HG02852 (cell line): ENCODE data around the gene REXO1.

ENCODE experiments used
- ATAC-seq: cut with Tn5 transposase; IDR thresholded peaks from one replicate; pipeline ENCODE4 v1.9.1; 2021; ENCODE audit warnings: mild to moderate bottlenecking, moderate library complexity; ENCODE audit not compliant: unreplicated experiment

The REXO1 gene

DNA sequence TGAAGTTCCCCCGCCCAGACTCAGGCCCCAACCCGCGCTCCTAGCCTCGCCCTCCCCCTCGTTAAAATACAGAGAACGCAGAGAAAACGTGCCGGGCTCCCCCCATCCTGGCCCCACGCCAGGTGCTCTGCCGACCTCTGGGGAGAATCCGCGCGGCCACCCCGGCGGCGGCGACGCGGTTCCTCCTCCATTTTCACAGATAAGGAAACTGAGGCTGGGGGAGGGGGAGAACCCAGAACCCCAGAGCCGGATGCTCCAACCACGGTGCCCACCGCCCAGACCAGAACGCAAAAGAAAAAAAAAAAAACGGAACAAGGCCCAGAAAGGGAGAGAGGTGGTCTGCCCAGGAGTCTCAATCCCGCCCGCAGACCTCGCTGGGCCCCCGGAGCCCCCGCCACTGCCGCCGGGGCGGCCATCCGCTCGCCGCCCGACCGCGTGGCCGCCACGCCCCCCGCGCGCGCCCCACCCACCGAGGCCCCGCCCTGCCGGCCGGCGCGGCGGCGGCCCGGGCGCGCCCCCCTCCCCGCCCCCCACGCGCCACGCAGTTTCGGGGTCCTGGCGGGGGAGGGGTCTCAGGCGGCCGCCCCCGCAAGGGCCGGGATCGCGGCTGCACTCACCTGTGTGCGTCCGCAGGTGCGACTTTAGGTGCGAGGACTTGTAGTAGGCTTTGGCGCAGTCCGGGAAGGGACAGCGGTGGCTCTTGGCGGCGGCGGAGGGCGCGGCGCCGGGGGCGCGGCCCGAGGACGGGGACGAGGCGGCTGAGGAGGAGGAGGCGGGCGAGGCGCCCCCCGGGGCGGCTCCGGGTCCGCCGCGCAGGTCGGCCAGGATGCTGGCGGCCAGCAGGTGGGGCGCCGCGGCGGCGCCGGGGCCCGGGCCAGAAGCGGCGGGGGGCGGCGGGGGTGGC is 14.4 kb upstream of the REXO1 start:
- ATAC-seq, result peak; percentile 2

DNA sequence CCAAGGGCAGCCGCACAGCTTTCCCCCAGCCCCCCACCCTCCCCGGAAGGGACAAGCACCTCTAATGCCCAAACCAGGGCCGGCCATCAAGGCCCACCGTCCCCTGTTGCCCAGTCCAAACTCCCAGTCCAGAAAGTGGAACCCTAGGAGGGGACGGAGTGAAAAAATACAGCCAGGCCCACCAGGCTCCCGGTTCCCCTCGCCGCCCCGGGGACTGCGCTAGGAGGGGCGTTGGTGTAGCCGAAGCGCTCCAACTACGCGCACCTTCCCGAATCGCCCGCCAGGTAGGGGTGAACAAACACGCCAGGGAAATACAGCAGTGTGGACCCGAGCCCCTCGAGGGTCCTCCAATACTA is 13.8 kb upstream of the REXO1 start:
- no peak for ATAC-seq

DNA sequence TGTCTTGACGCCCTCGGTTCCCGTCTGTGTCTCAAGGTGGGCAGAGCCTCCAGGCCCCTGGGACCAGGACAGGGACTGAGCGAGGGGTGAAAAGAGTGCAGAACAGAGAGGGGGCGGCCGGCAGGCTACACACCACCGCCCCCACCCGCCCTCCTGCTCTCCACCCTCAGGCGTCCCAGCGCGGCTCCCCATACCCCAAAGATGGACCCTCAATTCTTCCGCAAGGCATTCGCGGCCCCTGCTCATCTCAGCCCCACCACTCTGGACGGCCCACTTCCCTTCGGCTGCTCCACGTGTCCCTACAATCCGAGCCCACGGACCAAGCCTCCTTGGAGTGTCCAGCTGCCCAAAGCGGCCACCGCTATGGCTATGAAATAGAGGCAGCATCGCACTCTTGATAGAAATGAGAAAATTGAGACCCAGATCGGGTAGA is 13.3 kb upstream of the REXO1 start:
- ATAC-seq, result no peak

DNA sequence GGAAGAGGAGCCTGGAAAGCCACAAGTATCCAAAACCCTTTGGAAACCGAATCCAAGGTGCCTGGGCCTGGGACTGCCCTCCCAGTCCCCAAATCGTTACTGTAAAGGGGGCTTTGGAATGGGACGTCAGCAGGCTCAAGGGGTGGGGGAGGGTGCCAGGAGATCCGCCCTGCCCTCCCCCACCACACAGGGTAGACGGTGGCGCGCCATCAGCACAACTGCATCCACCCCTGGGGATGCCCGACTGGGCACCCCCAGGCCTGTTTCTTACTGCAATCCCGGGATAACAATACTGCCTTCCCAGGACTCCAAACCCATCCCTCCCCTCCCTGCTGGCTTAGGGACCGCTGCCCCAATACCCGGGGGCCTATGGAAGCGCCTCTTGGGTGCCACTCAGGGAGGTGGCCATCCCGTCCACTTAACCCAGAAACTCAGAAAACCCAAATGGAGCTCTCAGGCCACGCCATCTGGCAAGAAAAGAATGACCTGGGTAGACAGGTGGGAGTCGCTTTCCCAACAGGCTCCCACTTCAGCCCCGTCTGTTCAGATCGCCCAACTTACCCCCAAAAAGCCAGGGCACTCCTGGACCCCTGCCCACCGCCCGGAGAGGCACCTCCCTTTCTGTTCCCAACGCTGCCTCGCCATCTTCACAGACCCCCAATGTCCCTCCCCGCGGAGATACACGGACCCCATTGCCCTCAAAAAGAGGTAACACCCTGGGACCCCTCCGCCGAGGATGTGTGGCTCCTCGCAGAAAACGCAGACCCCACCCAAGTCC is 12.7 kb upstream of the REXO1 start:
- ATAC-seq, result no peak

DNA sequence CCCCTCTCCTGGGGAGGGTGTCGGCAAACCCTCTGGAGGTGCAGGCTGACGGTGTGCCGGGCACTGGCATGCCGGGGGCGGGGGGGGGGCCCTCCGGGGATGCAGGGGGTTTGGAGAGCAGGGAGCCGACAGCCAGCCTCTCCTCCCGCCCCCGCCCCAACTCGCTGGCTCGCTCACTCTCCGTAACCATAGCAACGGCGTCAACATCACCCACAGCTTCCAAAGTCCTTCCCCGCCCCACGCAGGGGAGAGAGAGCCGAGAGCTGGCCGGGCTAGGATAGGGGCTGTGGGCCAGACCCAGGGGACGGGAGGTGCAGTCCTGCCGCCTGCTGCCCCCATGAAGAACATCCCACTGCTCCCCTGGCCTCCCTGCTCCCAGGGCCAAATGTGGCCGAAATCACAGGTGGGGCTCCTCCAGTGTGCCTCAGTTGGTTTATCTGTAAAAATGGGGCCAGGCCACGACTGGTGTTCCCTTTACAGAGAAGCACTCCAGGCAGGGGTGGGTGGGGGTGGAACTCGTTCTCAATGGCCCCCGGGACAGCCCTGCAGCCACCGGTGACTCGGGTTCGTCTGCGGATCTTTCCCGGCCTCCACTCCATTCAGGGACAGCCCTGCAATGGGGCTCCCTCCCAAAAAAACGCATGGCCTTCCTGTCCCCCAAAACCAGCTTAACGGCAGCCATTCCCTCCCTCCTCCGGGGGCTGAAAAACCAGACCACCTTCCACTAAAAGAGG is 11.9 kb upstream of the REXO1 start:
- no peak for ATAC-seq

DNA sequence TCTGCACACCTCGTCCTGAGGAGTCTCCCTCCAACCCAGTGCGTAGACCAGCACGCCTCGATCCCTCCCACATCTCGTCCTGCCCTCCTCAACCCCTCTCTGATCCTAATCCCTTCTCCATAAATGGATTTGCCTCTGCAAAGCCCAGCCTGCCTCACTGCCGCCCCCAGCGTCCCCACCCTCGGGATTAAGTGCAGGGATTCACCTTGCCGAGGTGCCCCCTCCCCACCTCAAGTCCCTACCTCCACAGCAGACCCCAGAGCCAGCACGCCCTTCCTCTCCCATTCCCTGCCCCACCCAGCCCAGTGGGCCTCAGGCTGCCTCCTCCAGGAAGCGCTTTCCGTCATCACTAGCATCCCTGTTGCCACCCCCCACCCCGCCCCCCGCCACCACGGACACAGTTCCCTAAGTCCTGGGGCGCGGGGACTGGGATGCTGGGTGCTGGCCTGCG is 11.1 kb upstream of the REXO1 start:
- ATAC-seq, result no peak

DNA sequence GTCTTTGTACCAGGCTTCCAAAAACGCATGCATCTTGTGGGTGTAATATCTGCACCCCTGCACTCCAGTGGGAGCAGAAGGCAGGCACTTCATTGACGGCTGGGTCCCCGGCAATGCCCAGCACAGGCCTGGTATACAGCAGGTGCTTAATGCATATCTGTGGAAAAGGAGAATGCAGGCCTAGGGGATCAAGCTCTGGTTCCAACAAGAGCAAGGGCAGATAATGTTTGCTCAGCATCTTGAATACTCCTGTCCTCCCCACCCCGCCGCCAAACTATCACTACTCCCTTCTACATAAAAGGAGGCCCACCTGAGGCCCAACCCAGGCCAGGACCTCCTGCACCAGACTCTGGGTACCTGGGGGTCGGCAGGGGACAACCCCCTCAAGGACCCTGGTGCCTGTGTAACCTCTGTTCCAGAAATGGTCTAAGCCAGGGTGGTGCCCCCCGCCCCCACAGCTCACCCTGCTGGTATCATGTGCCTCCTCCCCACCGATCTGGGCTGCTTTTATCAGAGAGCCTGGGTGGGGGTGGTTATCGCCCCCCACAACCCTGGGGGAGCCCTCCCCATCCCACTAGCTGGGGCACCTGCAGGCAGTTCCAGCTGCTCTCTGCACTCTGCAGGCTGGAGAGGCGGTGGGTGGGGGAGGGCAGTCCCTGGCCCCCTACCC is 10.3 kb upstream of the REXO1 start:
- no peak for ATAC-seq

DNA sequence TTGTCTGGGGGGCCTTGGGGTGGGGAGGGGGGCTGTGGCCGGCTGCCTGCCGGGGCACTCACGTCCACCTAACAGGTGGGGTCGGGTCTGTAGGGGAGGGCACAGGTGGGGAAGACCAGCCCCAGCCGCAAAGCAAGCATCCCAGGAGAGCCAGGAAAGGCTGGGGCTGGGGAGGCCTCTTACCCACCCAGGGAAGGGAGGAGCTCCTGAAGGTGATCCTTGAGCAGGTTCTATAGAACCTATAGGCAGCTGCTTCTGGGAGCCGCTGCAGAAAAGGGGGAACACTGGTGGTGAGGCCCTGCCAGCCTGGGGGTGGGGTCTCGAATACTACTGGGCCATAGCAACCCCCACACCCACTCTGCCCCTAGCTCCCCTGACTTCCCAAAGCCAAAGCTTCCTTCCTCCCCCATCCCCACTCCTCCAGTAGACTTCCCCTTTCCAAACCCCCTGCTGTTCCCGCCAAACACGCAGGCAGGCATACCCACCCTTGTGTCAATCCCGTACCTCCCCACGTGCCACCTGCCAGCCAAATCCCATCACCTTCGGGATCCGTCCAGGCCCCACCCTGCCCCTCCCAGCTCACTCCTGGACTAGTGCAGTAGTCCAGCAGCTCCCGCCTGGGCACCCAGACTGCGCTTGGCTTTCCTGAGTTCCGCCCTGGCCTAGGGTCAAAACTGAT is 9.5 kb upstream of the REXO1 start:
- no peak for ATAC-seq

DNA sequence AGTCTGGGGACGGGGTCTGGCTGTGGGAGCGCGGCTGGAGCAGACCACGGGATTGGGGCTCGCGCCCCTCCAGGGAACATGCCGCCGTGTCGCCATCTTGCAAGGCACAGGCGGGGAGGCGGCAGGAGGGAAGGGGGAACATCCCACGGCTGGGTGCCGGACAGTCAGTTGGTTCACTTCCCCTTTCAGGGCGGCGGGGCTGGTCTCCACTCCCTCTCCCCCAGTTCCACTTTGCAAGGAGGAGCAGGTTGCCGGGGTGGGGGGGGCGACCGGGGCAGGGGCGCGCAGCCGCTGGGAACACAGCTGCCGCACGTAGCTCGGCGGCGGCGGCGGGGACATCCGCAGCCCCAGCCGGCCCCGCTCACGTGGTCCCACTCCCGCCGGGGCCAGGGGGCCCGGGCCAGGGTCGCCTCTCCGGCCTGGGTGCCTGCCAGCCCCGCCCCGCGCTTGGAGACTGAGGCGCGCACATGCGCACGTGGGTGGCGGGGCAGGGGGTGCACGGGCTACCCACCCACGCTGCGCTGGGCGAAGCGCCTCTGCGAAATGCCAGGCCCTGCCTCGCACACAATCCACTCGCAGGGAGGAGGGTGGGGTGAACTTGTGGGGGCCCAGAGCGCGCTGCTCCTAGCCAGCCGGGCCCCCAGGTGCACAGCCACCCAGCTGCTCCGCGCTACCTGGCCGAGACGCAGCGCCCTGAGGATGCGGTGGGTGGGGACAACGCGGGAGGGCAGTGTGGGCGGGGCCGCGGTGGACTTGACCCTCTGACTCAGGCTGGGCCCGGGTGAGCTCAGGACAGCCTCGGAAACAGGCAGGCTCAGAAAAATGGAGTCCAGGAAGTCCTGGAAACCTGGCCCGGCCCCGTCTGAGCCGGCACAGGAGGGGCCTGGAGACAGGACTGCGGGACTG is 8.7 kb upstream of the REXO1 start:
- ATAC-seq, result no peak

DNA sequence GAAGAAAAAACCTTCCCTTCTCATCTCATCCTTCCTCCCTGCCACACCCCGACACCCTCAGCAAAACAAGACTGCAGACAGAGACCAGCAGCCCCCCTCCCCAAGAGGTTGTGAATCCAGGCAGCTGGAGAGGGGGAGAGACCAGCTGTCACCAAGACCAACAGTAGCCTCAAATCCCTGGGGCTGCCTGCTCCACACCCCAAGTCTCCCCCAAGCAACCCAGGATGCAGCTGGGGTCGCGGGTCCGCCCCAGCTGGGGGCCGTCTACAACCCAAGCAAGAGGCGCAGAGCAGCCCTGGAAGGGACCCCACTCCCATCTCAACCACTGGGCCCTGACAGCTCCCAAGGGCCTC is 8.0 kb upstream of the REXO1 start:
- no peak for ATAC-seq

DNA sequence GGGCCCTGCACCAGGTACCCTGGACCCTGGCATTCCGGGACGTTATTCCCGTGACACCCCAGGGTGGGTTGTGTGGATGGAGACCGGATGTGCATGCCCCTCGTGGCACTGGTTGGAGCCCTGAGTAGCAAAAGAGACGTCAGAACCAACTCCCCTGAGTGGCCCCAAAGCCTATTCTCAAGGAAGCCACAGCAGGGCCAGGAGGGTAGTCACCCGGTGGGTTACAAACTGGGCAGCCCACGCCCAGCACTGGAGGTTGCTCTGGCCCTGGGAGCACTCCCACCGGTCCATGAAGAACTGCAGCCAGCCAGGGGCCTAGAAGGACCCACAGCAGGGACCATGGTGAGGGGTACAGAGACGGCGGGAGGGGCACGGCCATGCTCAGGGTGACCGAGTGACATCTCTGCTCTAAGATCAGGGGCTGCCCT is 7.6 kb upstream of the REXO1 start:
- ATAC-seq, result no peak

DNA sequence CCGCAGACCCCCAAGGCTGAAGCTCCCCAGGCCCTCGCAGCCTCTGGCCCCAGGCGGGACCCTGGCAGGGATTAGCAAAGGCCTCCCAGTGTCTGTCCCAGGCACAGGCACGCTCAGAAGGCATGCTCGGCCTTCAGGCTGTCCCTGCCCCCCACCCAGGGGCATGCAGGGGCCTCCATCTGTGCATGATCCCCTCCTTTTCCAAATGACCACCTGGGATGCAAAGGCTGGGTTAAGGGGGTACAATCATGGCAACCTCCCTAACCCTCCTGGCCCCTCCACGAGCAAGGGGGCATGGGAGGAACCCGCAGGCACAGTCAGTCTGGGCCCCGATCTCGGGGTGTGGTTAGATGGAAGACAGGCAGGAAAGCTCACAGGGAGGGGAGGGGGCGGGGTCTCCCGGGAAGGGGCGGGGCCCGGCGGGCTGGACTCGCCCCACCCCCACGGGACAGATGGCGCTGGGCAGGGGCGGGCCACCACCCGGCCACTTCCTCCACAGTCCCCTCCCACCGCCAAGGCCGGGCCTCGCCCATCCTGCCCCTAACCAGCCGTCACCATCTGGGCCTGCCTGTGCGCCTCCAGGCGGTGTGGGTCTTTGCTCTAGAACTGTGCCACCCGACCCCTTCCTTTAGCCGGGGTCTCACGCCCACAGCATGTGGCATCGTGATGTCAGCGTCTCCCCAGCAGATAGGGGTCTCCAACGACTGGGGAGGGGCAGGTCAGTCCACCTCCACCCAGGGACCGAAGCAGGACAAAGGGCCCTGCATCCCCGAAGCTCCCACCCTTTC is 7.0 kb upstream of the REXO1 start:
- ATAC-seq, result no peak

DNA sequence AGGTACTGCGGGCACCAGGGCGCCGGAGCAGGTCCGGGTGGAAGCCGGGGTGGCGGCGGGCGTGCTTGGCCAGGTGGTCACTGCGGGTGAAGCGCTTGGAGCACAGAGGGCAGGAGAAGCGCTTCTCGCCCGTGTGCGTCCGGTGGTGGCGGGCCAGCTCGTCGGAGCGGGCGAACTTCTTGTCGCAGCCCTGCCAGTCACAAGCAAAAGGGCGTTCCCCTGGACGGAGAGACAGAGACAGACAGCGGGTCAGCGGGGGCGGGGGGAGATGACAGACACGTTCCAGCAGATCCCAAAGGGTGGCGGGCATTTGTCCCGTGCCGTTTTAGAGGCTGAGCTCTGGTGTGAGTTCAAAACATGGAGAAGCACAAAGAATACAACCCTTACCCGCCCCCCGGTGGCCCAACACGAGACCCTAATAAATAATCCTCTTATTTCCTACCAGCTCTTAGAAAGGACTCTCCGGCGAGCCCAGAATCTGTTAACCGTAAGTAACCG is 6.3 kb upstream of the REXO1 start:
- no peak for ATAC-seq

DNA sequence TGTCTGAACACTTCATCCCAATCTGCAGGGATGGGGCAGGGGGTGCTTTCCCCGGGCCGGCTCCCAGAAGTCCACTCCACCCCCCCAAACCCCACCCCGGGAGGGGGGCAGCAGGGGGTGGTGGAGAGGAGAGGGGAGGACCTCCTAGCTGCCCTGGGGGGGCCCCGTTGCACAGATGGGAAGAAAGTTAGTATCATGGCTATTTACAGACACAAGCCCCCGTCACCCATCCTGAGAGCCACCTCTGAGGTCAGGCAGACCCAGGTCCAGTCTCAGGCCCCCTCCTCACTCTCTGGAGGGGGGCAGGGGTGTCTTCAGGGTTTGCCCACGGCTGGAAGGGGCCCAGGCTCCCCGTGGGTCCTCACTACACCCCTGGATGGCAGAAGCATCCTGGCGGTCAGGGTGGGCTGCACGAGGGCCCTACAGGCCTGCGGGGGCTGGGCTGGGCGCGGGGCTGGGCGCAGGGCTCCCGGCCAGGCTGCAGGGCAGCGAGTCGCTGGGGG is 5.8 kb upstream of the REXO1 start:
- no peak for ATAC-seq

DNA sequence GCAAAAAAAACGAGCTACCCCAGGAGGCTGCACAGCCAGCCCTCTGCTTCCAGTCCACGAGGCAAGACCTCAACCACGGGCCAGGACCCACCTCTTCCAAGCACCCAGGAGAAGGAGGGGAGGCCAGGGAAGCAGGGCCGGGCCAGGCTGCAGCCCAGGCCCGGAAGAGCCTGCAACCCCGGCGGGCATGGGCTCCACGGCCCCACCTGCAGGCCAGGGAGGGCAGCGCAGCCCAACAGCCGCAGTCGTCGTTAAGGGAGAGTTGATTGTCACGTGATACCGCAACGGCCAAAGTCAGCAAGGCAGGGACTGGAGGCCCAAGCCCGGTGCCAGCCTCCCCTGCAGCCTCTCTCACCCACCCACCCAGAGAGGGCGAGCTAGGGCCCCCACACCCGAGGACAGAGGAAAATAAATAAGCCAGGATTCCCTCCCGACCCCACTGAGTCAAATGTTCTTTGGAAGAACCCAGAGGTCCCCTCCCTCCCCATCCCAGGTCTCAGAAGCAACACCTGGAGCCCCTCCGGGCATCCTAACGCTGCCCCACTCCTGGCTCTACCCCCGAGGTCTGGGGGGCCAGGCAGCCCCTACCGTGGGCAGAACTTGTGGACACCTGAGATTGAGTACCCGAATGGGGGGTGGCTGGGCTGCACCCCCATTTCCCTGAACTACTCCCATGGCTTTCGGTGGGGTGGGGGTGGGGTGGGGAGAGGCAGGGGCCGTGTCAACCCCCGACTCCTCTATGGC is 5.2 kb upstream of the REXO1 start:
- no peak for ATAC-seq

DNA sequence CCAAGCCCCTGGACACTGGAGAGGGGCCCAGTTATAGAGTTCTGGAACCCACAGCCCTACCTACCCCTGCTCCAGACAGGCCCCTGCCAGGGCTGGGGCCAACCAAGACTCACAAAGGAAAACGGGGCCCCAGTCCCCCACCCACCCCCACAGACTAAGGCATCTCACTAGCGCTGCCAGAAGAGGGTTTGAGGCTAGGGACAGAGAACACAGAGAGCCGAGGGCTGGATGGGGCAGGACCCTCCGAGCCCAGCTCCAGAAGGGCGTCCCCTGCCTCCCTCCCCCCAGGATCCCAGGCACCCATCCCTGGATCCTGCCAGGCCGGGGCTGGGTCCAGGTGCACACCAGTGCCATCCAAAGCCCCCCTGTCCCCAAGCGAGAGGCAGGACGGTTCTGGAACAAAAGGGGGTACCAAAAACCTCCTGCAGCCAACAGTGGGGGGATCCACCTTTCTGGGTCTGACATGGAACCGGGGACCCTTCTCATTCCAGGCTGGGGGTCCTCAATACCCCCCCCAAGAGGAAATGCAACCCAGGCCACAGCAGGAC is 4.4 kb upstream of the REXO1 start:
- ATAC-seq, result no peak
